A549 treated with dexamethasone at 1 μM for 4 hours (cell line): Measurements from ENCODE around the gene CDK13. TPM values are rescaled to one million over a fixed set of nuclear protein-coding genes. Genes with fewer than 3 reads are reported as not detected.

Experiments
- total RNA-seq: library from RNA; stranded (reverse); fragments of 200-300 nt; extraction: Qiagen RNA extraction; gene quantifications from 5 replicates; pipeline ENCODE4 v1.2.3, GENCODE V29; 2022

The CDK13 gene
- total RNA-seq = 18.8 to 25.9 TPM (median 24.0 TPM) in 5 replicates

DNA sequence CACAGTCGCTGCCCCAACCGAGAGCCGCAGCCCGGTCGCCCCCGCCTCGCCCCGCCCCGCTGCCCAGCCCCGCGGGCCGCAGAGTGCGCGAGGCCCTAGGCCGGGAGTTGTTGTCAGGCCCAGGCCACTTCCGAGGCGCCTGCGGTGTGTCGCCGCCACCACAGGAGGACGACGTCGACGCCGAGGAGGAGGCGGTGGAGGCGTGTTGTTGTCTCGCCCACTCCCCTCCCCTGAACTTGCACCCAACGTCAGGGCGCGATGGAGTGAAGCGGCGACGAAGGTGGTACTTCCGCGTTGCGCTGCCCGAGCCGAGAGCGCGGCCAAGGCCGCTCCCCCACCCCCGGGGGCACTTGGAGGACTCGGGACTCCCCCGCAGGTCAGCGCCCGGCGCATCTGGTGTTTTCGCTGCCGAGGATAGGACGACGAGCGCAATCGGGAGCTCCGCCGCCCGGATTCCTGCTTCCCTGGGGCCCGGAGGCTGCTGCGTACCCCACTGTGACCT is at the start of gene CDK13:
Gene CDK13, plus strand, starts transcription at position 286 of the 502 bp plus-strand sequence. CDS start 386 bp downstream, outside the sequence.

DNA sequence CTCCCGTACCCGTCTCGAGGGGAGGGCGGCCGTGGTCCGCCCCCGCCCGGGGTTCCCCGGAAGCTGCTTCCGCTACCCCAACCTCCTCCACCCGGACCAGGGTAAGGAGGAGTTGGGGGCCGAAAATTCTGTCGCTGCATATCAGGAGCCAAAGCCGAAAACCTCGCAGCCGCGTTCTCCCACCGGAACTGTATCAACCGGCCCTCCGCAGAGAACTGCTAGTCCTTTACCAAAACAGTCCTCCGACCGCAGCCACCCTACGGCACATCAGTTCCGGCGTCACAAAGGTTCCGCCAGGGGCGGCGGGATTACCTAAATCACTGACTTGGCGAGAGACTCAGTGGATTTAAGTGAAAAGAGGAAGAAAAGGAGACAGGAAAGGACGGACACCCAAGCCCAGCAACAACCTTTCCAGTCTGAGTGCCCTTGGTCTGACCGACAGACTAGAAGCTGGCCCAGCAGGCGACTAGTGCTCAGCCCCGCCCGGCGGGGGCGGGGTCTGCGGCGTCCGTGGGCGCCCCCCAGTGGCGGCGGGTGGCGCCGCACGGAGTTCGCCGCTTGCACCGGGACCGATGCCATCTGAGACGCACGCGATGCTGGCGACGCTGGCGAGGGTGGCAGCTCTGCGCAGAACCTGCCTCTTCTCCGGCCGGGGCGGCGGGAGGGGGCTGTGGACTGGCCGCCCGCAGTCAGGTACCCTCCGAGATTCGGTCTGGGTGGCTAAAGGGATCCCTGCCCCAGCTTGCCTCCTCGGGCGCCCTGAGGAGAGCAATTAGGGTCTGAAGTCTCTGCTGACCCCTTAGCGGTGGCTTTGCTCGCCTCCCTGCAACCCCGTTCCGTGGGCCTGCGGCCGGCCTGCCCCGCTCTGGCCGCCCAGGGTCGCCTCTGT is 184.6 kb downstream of the CDK13 start, which contains the start of the genes MPLKIP and SUGCT:
Gene MPLKIP, minus strand, starts transcription at position 195 of the 889 bp plus-strand sequence. Its CDS starts 55 bp downstream, at position 140.
Gene SUGCT, plus strand, starts transcription at position 578 of the 889 bp plus-strand sequence.

Other genes with a start within 250 kb of the CDK13 start
- gene MPLKIP, start 184.4 kb downstream of the CDK13 start, total RNA-seq = 33.3 to 37.8 TPM (median 35.7 TPM) in 5 replicates
- 0.70 to 1.5 TPM (median 1.3 TPM) in 5 replicates for gene SUGCT, start 184.7 kb downstream of the CDK13 start, total RNA-seq